Measurements from ENCODE around the gene ZCCHC7.
"Not testable (repeated sequence)": the region's sequence is repeated elsewhere in the genome, so short reads cannot be mapped to it uniquely, and the experiment has no call there.

ZCCHC7 gene

GRCh38 chr9:37121881-37122280 lies 1.5 kb downstream of the ZCCHC7 start:
- no peak for DNase-seq

GRCh38 chr9:37126214-37126788 lies 5.9 kb downstream of the ZCCHC7 start:
- DNase-seq: no peak

GRCh38 chr9:37127018-37127417 lies 6.6 kb downstream of the ZCCHC7 start:
- DNase-seq: no peak

GRCh38 chr9:37128051-37128450 lies 7.7 kb downstream of the ZCCHC7 start:
- no peak for DNase-seq

GRCh38 chr9:37134166-37134565 lies 13.8 kb downstream of the ZCCHC7 start:
- DNase-seq: no peak

GRCh38 chr9:37141015-37141414 lies 20.6 kb downstream of the ZCCHC7 start:
- DNase-seq: no peak

- DNase-seq: no peak
These were observed 24.4 kb downstream of the ZCCHC7 start for GRCh38 chr9:37144762-37145161.

GRCh38 chr9:37146410-37146809 lies 26.0 kb downstream of the ZCCHC7 start:
- no peak for DNase-seq

GRCh38 chr9:37148181-37148580 lies 27.8 kb downstream of the ZCCHC7 start:
- no peak for DNase-seq

- DNase-seq: no peak
These were observed 29.4 kb downstream of the ZCCHC7 start for GRCh38 chr9:37149666-37150308.

GRCh38 chr9:37150415-37150814 lies 30.0 kb downstream of the ZCCHC7 start:
- no peak for DNase-seq

GRCh38 chr9:37151812-37152211 lies 31.4 kb downstream of the ZCCHC7 start:
- no peak for DNase-seq

- no peak for DNase-seq
These were observed 32.0 kb downstream of the ZCCHC7 start for GRCh38 chr9:37152365-37152764.

GRCh38 chr9:37155601-37156000 lies 35.2 kb downstream of the ZCCHC7 start:
- DNase-seq: no peak

GRCh38 chr9:37156205-37156604 lies 35.8 kb downstream of the ZCCHC7 start:
- DNase-seq: no peak

- peak in 1 of 14 donors; percentile 0 for DNase-seq
These were observed 36.5 kb downstream of the ZCCHC7 start for GRCh38 chr9:37156781-37157356.

- no peak for DNase-seq
These were observed 37.5 kb downstream of the ZCCHC7 start for GRCh38 chr9:37157726-37158377.

- DNase-seq: no peak
These were observed 42.9 kb downstream of the ZCCHC7 start for GRCh38 chr9:37163299-37163698.

- not testable (repeated sequence) for DNase-seq
These were observed 44.0 kb downstream of the ZCCHC7 start for GRCh38 chr9:37164335-37164734.

GRCh38 chr9:37165644-37166043 lies 45.3 kb downstream of the ZCCHC7 start:
- DNase-seq: no peak

GRCh38 chr9:37167456-37168047 lies 47.2 kb downstream of the ZCCHC7 start:
- DNase-seq: no peak

GRCh38 chr9:37172557-37172956 lies 52.2 kb downstream of the ZCCHC7 start:
- DNase-seq: no peak

- DNase-seq: no peak
These were observed 53.9 kb downstream of the ZCCHC7 start for GRCh38 chr9:37174247-37174646.

All from C1 segment of cervical spinal cord (tissue), 14 donors.